OCI-LY7 (cell line): ENCODE measurements around the gene SIRPA.

ENCODE experiments used
- EZH2phosphoT487 ChIP-seq: fragments of 200-600 bp; sonication (generic); IDR thresholded peaks from 2 replicates; pipeline ENCODE4 v1.6.1; 2018; ENCODE audit warnings: low read depth, borderline replicate concordance, mild to moderate bottlenecking, mixed run types, antibody characterized with exemption, low read length, moderate library complexity, mixed read lengths
- TF ChIP-seq, protein P1 (sequence below): fragments of 200-600 bp; sonication (generic); conservative IDR thresholded peaks from 2 replicates; pipeline ENCODE4 v1.5.1; 2014; ENCODE audit warnings: mild to moderate bottlenecking, antibody characterized with exemption, low read length, moderate library complexity, mixed read lengths

DNA sequence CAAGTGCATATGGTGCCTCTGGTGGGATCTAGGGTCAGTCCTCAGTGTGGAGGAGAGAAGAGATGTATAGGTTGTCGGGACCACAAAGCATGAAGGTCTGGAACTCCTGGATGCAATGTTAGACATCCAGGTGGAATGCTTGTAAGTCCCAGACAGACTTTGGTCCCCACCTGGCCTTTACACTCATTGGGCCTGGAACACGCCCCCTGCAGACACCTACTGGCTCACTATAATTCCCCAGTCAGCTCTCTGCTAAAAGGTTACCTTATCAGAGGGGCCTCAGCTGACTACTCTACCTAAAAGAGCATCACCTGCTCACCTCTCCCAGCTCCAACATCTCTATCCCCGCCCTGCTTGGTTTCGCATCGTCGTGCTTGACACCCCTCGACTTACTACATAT is 41.7 kb upstream of the SIRPA start:
- TF ChIP-seq, protein P1, sequence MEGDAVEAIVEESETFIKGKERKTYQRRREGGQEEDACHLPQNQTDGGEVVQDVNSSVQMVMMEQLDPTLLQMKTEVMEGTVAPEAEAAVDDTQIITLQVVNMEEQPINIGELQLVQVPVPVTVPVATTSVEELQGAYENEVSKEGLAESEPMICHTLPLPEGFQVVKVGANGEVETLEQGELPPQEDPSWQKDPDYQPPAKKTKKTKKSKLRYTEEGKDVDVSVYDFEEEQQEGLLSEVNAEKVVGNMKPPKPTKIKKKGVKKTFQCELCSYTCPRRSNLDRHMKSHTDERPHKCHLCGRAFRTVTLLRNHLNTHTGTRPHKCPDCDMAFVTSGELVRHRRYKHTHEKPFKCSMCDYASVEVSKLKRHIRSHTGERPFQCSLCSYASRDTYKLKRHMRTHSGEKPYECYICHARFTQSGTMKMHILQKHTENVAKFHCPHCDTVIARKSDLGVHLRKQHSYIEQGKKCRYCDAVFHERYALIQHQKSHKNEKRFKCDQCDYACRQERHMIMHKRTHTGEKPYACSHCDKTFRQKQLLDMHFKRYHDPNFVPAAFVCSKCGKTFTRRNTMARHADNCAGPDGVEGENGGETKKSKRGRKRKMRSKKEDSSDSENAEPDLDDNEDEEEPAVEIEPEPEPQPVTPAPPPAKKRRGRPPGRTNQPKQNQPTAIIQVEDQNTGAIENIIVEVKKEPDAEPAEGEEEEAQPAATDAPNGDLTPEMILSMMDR: no peak
- TF ChIP-seq EZH2phosphoT487: no peak
